ENCODE results near the gene RALBP1. TPM values are rescaled to one million over a fixed set of nuclear protein-coding genes. Genes with fewer than 3 reads are reported as not detected.

The RALBP1 gene
- total and polyA plus RNA-seq, 9 of the 15 experiments (the other 6 are each of a cell fraction or from before 2014, with no cell fraction given): 10.9 to 70.0 (median 61.3) TPM

DNA sequence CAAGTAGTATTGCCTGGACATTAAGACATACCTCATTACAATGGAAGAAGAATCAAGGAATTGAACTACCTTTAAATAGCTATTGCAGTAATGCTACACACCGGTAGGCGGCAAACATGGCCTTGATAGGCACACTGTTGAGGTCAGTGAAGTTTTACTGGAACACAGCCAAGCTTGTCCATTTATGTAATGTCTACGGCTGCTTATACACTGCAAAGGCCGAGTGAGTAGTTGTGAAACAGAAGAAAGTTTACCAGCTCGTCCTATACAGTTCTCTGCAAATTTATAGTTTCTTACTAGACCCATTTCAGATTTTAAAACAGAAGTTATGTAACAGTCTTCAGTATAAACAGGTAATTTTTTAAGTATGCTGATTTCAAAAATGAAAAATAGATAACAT, 100.2 kb downstream of the RALBP1 start (continued):
- TF ChIP-seq, protein P1, sequence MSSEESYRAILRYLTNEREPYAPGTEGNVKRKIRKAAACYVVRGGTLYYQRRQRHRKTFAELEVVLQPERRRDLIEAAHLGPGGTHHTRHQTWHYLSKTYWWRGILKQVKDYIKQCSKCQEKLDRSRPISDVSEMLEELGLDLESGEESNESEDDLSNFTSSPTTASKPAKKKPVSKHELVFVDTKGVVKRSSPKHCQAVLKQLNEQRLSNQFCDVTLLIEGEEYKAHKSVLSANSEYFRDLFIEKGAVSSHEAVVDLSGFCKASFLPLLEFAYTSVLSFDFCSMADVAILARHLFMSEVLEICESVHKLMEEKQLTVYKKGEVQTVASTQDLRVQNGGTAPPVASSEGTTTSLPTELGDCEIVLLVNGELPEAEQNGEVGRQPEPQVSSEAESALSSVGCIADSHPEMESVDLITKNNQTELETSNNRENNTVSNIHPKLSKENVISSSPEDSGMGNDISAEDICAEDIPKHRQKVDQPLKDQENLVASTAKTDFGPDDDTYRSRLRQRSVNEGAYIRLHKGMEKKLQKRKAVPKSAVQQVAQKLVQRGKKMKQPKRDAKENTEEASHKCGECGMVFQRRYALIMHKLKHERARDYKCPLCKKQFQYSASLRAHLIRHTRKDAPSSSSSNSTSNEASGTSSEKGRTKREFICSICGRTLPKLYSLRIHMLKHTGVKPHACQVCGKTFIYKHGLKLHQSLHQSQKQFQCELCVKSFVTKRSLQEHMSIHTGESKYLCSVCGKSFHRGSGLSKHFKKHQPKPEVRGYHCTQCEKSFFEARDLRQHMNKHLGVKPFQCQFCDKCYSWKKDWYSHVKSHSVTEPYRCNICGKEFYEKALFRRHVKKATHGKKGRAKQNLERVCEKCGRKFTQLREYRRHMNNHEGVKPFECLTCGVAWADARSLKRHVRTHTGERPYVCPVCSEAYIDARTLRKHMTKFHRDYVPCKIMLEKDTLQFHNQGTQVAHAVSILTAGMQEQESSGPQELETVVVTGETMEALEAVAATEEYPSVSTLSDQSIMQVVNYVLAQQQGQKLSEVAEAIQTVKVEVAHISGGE (CRISPR knock-in tag; IDR thresholded peaks at IDR 0.05): no peak
- TF ChIP-seq, protein P2, sequence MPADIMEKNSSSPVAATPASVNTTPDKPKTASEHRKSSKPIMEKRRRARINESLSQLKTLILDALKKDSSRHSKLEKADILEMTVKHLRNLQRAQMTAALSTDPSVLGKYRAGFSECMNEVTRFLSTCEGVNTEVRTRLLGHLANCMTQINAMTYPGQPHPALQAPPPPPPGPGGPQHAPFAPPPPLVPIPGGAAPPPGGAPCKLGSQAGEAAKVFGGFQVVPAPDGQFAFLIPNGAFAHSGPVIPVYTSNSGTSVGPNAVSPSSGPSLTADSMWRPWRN (IDR thresholded peaks at IDR 0.05; ENCODE audit: low read depth): no peak
- TF ChIP-seq BMI1 (IDR thresholded peaks at IDR 0.05; ENCODE audit: low read length): no peak
- no peak for TF ChIP-seq FOXA3 (CRISPR knock-in tag; conservative IDR thresholded peaks at IDR 0.05 in 1 of 2, IDR thresholded peaks at IDR 0.05 in 1 of 2)
- TF ChIP-seq, protein P3, sequence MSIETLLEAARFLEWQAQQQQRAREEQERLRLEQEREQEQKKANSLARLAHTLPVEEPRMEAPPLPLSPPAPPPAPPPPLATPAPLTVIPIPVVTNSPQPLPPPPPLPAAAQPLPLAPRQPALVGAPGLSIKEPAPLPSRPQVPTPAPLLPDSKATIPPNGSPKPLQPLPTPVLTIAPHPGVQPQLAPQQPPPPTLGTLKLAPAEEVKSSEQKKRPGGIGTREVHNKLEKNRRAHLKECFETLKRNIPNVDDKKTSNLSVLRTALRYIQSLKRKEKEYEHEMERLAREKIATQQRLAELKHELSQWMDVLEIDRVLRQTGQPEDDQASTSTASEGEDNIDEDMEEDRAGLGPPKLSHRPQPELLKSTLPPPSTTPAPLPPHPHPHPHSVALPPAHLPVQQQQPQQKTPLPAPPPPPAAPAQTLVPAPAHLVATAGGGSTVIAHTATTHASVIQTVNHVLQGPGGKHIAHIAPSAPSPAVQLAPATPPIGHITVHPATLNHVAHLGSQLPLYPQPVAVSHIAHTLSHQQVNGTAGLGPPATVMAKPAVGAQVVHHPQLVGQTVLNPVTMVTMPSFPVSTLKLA (conservative IDR thresholded peaks at IDR 0.05): peak; percentile 38 to 49; a peak in 2 of 4 replicates
- no peak for TF ChIP-seq ZFP36 (IDR thresholded peaks at IDR 0.05; ENCODE audit: low read depth, low read length, partially characterized antibody)
- TF ChIP-seq DPF2 (IDR thresholded peaks at IDR 0.05): peak; percentile 48; the same call in 1 of the 2 replicates
- TF ChIP-seq, protein P4, sequence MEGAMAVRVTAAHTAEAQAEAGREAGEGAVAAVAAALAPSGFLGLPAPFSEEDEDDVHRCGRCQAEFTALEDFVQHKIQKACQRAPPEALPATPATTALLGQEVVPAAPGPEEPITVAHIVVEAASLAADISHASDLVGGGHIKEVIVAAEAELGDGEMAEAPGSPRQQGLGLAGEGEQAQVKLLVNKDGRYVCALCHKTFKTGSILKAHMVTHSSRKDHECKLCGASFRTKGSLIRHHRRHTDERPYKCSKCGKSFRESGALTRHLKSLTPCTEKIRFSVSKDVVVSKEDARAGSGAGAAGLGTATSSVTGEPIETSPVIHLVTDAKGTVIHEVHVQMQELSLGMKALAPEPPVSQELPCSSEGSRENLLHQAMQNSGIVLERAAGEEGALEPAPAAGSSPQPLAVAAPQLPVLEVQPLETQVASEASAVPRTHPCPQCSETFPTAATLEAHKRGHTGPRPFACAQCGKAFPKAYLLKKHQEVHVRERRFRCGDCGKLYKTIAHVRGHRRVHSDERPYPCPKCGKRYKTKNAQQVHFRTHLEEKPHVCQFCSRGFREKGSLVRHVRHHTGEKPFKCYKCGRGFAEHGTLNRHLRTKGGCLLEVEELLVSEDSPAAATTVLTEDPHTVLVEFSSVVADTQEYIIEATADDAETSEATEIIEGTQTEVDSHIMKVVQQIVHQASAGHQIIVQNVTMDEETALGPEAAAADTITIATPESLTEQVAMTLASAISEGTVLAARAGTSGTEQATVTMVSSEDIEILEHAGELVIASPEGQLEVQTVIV (CRISPR knock-in tag; IDR thresholded peaks at IDR 0.05; ENCODE audit: borderline replicate concordance): no peak
- TF ChIP-seq JUND (IDR thresholded peaks at IDR 0.05; ENCODE audit: borderline replicate concordance, low read depth, low read length): peak; percentile 80
- TF ChIP-seq JUND (tag; IDR thresholded peaks at IDR 0.05; ENCODE audit: borderline replicate concordance, low read depth, low read length): peak; percentile 78; the same call in 1 of the 3 replicates
- TF ChIP-seq JUN (IDR thresholded peaks at IDR 0.05; ENCODE audit: borderline replicate concordance, low read depth, low read length): 0 out of 2 replicates have a peak, but pooled peaks have one; percentile 30
- TF ChIP-seq JUN (CRISPR knock-in tag; IDR thresholded peaks at IDR 0.05; ENCODE audit: borderline replicate concordance): no peak
- no peak for TF ChIP-seq BRD9 (IDR thresholded peaks at IDR 0.05; ENCODE audit: low read depth, partially characterized antibody)
- peak; percentile 54; the same call in 1 of the 2 replicates for TF ChIP-seq RFX5 (IDR thresholded peaks at IDR 0.05; ENCODE audit: low read depth, low read length)
- TF ChIP-seq MEIS2 (IDR thresholded peaks at IDR 0.05; ENCODE audit: partially characterized antibody): peak; percentile 66
- no peak for TF ChIP-seq CBX1 (IDR thresholded peaks at IDR 0.05; ENCODE audit: low read depth)
- no peak for TF ChIP-seq KHSRP (IDR thresholded peaks at IDR 0.05)
- TF ChIP-seq TAF15 (IDR thresholded peaks at IDR 0.05; ENCODE audit: low read depth, low read length): no peak
- peak; percentile 48; the same call in 1 of the 2 replicates for TF ChIP-seq EP300 (IDR thresholded peaks at IDR 0.05; ENCODE audit: low read length)

All from K562 (cell line).